Panc1 (cell line): Measurements from ENCODE around the gene SETX. TPM values are rescaled to one million over a fixed set of nuclear protein-coding genes. Genes with fewer than 3 reads are reported as not detected.

Experiments
- ATAC-seq: fragments of 200-7000 bp; cut with Tn5 transposase; 2 replicates; pipeline ENCODE4 v1.9.1; 2020; ENCODE audit warnings: mild to moderate bottlenecking, moderate library complexity
- BruUV-seq: library from RNA; stranded (reverse); fragments of 400-500 nt; replicated peaks from 2 replicates; lab custom pipeline; 2021; lab: Mats Ljungman, UMichigan
- CTCF ChIA-PET: fragments of 300-600 bp; sonication (Branson Sonifier 250); formaldehyde crosslinking; loops from one replicate; lab custom pipeline; 2022; ENCODE audit warnings: antibody characterized with exemption; lab: Charles Lee
- POLR2A ChIA-PET: fragments of 300-600 bp; sonication (Branson Sonifier 250); formaldehyde crosslinking; loops from one replicate; lab custom pipeline; 2022; ENCODE audit warnings: antibody characterized with exemption; lab: Charles Lee
- DNase-seq: peaks from one replicate; pipeline ENCODE4 v3.0.0-alpha.2; 2010; ENCODE audit warnings: low read depth, low spot score
- H3K27ac ChIP-seq: 2 replicates; pipeline ENCODE4 v1.5.1; 2011; ENCODE audit warnings: mild to moderate bottlenecking, low read length, inconsistent platforms
- H3K27me3 ChIP-seq: fragments of 200-500 bp; sonication (Bioruptor generic); 2 replicates; pipeline ENCODE4 v1.6.0; 2014; ENCODE audit warnings: low read length, inconsistent platforms; ENCODE audit not compliant: control insufficient read depth, insufficient read depth
- H3K36me3 ChIP-seq: fragments of 200-500 bp; sonication (Bioruptor generic); 2 replicates; pipeline ENCODE4 v1.5.1; 2014; ENCODE audit warnings: inconsistent platforms, mild to moderate bottlenecking, low read length, moderate library complexity; ENCODE audit not compliant: control insufficient read depth, insufficient read depth
- H3K4me1 ChIP-seq: 2 replicates; pipeline ENCODE4 v1.5.1; 2011; ENCODE audit warnings: inconsistent platforms, mild to moderate bottlenecking, low read length, moderate library complexity; ENCODE audit not compliant: control insufficient read depth, insufficient read depth
- H3K4me3 ChIP-seq, 2 experiments: 2 replicates each; pipeline ENCODE4 v1.5.1; 2011 to 2012; ENCODE audit warnings: low read depth in 2 of 2, low read length in 2 of 2, mild to moderate bottlenecking in 2 of 2, inconsistent platforms in 1 of 2, moderate library complexity in 1 of 2
- H3K9me3 ChIP-seq: fragments of 200-500 bp; sonication (Bioruptor generic); 2 replicates; pipeline ENCODE4 v1.5.1; 2014; ENCODE audit warnings: low read depth, mild to moderate bottlenecking, inconsistent platforms, low read length, moderate library complexity; ENCODE audit not compliant: control insufficient read depth, insufficient read depth
- CTCF ChIP-seq: fragments of 450-650 bp; IDR thresholded peaks from 2 replicates; pipeline ENCODE4 v1.5.1; 2017; ENCODE audit warnings: mild to moderate bottlenecking
- POLR2AphosphoS5 ChIP-seq: IDR thresholded peaks from 2 replicates; pipeline ENCODE4 v1.6.1; 2012; ENCODE audit warnings: mild to moderate bottlenecking, low read depth, low read length, moderate library complexity
- REST ChIP-seq, 2 experiments: IDR thresholded peaks; 2 replicates each; pipeline ENCODE4 v1.6.1; 2011 to 2012; ENCODE audit warnings: low read depth in 2 of 2, control low read depth in 1 of 2, low read length in 1 of 2, mild to moderate bottlenecking in 1 of 2, moderate library complexity in 1 of 2; ENCODE audit not compliant: insufficient read depth in 1 of 2
- SIN3A ChIP-seq: IDR thresholded peaks from 2 replicates; pipeline ENCODE4 v1.6.1; 2012; ENCODE audit warnings: low read depth, mild to moderate bottlenecking, low read length, moderate library complexity, borderline replicate concordance; ENCODE audit not compliant: insufficient read depth
- TCF7L2 ChIP-seq: IDR thresholded peaks from 2 replicates; pipeline ENCODE4 v1.6.1; 2011; ENCODE audit warnings: mild to moderate bottlenecking, low read depth, low read length, inconsistent platforms
- in situ Hi-C: cut with HindIII; loops from 2 replicates; pipeline ENCODE4 v1.10.0; 2016; ENCODE audit warnings: low sequenced_read_pairs, low pct_unique_long_range_greater_than_20kb
- intact Hi-C: fragments of 100-400 bp; cut with micrococcal nuclease; formaldehyde crosslinking; loops from one replicate; pipeline ENCODE4 v1.10.0; 2022; ENCODE audit not compliant: unreplicated experiment
- total RNA-seq: library from RNA; stranded (reverse); gene quantifications from one replicate; pipeline ENCODE4 v1.2.1, GENCODE V29; 2021; ENCODE audit not compliant: unreplicated experiment

The SETX gene
- total RNA-seq, 1 experiment from 2014 or later = 28.1 TPM

- no TSS peak for BruUV-seq
- Histone ChIP-seq H3K9me3 (no peaks in the 10 kb centered on the region), H3K27ac (no peak overlapping the region), H3K27me3 (no peaks in the 10 kb centered on the region), H3K36me3 (peaks cover 13% of the 10 kb centered on the region), H3K4me1 (no peaks in the 10 kb centered on the region), H3K4me3 (no peak overlapping the region)
- DNase-seq = no peak
- no peak for ATAC-seq
- POLR2A ChIA-PET = no interaction called here
- intact Hi-C loops = no loop called here
- CTCF ChIA-PET = no interaction called here
- in situ Hi-C loops = no loop called here
- TF ChIP-seq POLR2AphosphoS5 (no peak), SIN3A (no peak), REST (IDR thresholded peaks at IDR 0.05; ENCODE audit: insufficient read depth in 1 of 2, low read depth in 2 of 2, low read length in 1 of 2) (no peak), CTCF (no peak), TCF7L2 (no peak)
Measured at GRCh38 chr9:132288966-132289365, 65.8 kb downstream of the SETX start.

- Histone ChIP-seq H3K27me3 (no peaks in the 10 kb centered on the region), H3K4me1 (no peaks in the 10 kb centered on the region), H3K36me3 (peaks cover 18% of the 10 kb centered on the region), H3K4me3 (no peak overlapping the region), H3K9me3 (no peaks in the 10 kb centered on the region), H3K27ac (no peak overlapping the region)
- POLR2A ChIA-PET = no interaction called here
- no TSS peak for BruUV-seq
- no peak for TF ChIP-seq SIN3A
- no peak for TF ChIP-seq REST (IDR thresholded peaks at IDR 0.05; ENCODE audit: insufficient read depth in 1 of 2, low read depth in 2 of 2, low read length in 1 of 2)
- no peak for TF ChIP-seq CTCF
- TF ChIP-seq TCF7L2 = no peak
- no peak for TF ChIP-seq POLR2AphosphoS5
- CTCF ChIA-PET = no interaction called here
- DNase-seq (no peak), ATAC-seq (no peak)
- intact Hi-C loops (no loop called here), in situ Hi-C loops (no loop called here)
Measured at GRCh38 chr9:132288361-132288760, 66.4 kb downstream of the SETX start.
